Fibroblast of skin of abdomen (primary cell): ENCODE measurements around the gene TLE3.
A peak's percentile ranks its signal among the peaks of the same experiment; 100 is the strongest.

Source experiments
- DNase-seq: peaks from one replicate; pipeline ENCODE4 v3.0.0-alpha.2; 2013

The TLE3 gene

GRCh38 chr15:69999392-70000085 lies 98.2 kb downstream of the TLE3 start:
- DNase-seq = no peak

DNA sequence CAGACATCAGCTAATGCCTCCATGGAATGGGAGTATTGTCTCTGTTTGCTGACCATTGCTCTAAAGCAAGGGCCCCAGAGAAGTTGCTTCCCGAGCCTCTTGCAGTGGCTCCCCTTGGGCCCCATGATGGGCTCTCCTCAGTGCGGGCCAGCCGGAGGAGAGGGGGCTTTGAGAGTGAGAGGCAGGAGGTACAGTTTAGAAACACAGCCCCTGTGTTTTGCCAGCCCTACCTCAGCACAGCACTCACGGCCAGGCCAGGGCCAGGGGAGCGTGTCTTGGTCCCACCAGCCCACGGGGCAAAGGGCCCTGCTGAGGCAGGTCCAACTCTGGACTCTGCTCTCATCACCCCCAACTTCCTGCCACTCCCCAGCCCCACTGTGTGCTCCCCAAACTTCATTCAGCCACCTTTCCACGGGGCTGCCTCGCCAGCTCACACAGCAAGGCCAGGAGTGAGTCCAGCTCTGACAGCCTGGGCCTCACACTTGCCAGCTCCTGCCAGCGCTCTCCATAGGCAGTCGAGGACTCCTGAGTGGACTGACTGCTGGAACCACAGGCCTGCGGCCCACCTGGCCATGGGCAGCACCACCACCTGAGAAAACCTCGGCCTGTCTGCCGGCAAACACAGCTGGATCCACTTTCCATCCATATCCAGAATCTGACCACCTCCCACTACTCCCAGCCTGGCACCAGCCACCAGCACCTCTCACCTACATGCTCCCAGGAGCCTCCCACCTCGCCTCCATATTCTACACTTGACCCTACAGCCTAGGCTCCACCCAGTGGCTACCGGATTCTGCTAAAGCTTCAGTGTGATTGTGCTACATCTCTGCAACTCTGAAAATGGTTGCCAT lies 99.0 kb downstream of the TLE3 start:
- DNase-seq = no peak

GRCh38 chr15:69997813-69998212 lies 99.9 kb downstream of the TLE3 start:
- peak; percentile 49 for DNase-seq
